A204.1 (cell line): ENCODE data around the gene SLAMF1.
A peak's percentile ranks its signal among the peaks of the same experiment; 100 is the strongest.

ENCODE experiments used
- FAIRE-seq: peaks from 2 replicates; lab custom pipeline; 2012; peaks lifted over from hg19 to GRCh38; lab: Jason Lieb, UNC

Gene SLAMF1

GRCh38 chr1:160625321-160625720 lies 21.5 kb downstream of the SLAMF1 start:
- FAIRE-seq, result no peak

- no peak for FAIRE-seq
Measured at GRCh38 chr1:160624464-160624863, 22.4 kb downstream of the SLAMF1 start.

- no peak for FAIRE-seq
Measured at GRCh38 chr1:160623862-160624261, 23.0 kb downstream of the SLAMF1 start.

- FAIRE-seq, result no peak
Measured at GRCh38 chr1:160623227-160623633, 23.6 kb downstream of the SLAMF1 start.

- FAIRE-seq, result no peak
Measured at GRCh38 chr1:160622501-160623226, 24.2 kb downstream of the SLAMF1 start.

GRCh38 chr1:160621633-160622413 lies 25.0 kb downstream of the SLAMF1 start:
- FAIRE-seq, result no peak

- FAIRE-seq, result no peak
Measured at GRCh38 chr1:160620942-160621632, 25.8 kb downstream of the SLAMF1 start.

GRCh38 chr1:160619742-160620277 lies 27.0 kb downstream of the SLAMF1 start:
- no peak for FAIRE-seq

- FAIRE-seq, result no peak
Measured at GRCh38 chr1:160618763-160619274, 28.0 kb downstream of the SLAMF1 start.

- FAIRE-seq, result no peak
Measured at GRCh38 chr1:160618327-160618726, 28.5 kb downstream of the SLAMF1 start.

- FAIRE-seq, result no peak
Measured at GRCh38 chr1:160615660-160616059, 31.2 kb downstream of the SLAMF1 start.

- FAIRE-seq, result no peak
Measured at GRCh38 chr1:160614410-160614809, 32.4 kb downstream of the SLAMF1 start.

GRCh38 chr1:160612613-160613218 lies 34.1 kb downstream of the SLAMF1 start:
- no peak for FAIRE-seq

- no peak for FAIRE-seq
Measured at GRCh38 chr1:160610569-160611242, 36.1 kb downstream of the SLAMF1 start.

- no peak for FAIRE-seq
Measured at GRCh38 chr1:160608941-160609340, 37.9 kb downstream of the SLAMF1 start.

- FAIRE-seq, result no peak
Measured at GRCh38 chr1:160608514-160608913, 38.3 kb downstream of the SLAMF1 start.

GRCh38 chr1:160608057-160608456 lies 38.8 kb downstream of the SLAMF1 start:
- FAIRE-seq, result no peak

GRCh38 chr1:160607672-160608032 lies 39.2 kb downstream of the SLAMF1 start:
- FAIRE-seq, result no peak

GRCh38 chr1:160607011-160607671 lies 39.7 kb downstream of the SLAMF1 start:
- peak; percentile 95 for FAIRE-seq

- FAIRE-seq, result no peak
Measured at GRCh38 chr1:160606611-160607010, 40.2 kb downstream of the SLAMF1 start.
